Measurements from ENCODE around the gene PSMD2.

The PSMD2 gene

GRCh38 chr3:184282941-184283340 is 16.1 kb upstream of the PSMD2 start:
- DNase-seq (ENCODE audit: low read depth in 2 of 2) = no peak

DNA sequence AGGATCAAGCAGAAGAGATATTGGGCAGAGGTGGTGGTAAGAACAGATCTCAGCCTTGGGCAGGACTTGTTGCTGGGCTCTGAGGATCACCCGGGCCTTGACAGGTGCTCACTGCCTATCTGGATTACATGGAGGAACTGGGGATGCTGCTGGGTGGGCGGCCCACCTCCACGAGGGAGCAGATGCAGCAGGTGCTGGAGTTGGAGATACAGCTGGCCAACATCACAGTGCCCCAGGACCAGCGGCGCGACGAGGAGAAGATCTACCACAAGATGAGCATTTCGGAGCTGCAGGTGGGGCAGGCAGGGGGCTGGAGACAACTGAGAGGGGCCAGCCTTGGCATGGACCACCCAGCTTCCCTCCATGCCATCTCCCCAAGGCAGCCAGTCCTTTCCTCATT is 15.4 kb upstream of the PSMD2 start:
- DNase-seq (ENCODE audit: low read depth in 2 of 2) = no peak

DNA sequence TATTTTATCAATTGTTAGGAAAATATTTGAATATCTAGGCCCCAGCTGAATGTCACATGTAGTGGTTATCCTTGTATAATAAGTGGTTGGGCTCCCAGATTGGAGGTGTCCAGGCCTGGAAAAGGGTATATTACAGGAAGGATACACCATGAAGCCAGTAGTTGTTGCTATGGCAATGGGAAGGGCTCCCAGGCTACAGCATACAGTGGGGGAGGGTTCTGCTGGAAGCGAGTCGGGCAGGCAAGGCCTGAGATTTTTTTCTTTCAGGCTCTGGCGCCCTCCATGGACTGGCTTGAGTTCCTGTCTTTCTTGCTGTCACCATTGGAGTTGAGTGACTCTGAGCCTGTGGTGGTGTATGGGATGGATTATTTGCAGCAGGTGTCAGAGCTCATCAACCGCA is 14.3 kb upstream of the PSMD2 start:
- no peak for DNase-seq (ENCODE audit: low read depth in 2 of 2)

- peak; percentile 22 to 24 for DNase-seq (ENCODE audit: low read depth in 2 of 2)
These were observed 9.6 kb upstream of the PSMD2 start for GRCh38 chr3:184289426-184289938.

GRCh38 chr3:184290331-184290730 is 8.7 kb upstream of the PSMD2 start:
- DNase-seq (ENCODE audit: low read depth in 2 of 2) = no peak

GRCh38 chr3:184291044-184291737 is 7.8 kb upstream of the PSMD2 start:
- no peak for DNase-seq (ENCODE audit: low read depth in 2 of 2)

DNA sequence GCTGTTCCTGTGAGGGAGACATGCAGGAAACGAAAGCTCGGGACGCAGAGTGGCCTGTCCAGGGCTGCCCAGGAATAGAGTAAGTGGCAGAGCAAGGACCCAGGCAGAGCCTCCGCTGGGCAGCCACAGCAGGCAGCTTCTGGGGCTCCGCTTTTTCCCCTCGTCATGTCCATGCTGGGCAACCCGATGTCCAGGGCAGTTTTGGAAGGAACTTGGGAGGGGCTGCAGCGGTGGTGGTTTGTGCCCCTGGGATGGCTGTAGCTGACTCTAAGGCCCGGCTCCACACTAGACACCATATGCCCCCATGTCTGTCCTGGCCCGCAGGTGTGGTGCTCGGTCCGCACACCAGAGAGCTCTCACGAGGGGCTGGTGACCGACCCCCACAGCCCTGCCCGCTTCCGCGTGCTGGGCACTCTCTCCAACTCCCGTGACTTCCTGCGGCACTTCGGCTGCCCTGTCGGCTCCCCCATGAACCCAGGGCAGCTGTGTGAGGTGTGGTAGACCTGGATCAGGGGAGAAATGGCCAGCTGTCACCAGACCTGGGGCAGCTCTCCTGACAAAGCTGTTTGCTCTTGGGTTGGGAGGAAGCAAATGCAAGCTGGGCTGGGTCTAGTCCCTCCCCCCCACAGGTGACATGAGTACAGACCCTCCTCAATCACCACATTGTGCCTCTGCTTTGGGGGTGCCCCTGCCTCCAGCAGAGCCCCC is 7.1 kb upstream of the PSMD2 start:
- no peak for DNase-seq (ENCODE audit: low read depth in 2 of 2)

DNA sequence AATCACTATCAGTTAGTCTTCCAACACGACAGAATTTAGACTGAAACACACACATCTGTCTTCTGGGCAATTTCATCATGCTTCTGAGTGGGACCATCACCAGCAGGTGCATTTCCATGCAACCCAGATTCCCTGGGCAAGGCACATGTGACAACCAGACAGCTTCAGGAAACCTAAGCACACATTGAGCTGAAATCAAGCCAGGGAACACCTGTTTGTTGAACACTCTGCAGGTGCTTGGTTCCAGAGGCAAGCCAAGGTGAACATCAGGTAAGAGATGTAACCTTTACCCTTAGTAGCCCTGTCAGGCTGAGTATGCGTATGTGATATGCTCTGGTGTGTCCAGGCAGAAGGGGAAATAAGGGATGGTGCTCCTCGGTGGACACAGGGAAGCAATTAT is 3.3 kb upstream of the PSMD2 start:
- no peak for DNase-seq (ENCODE audit: low read depth in 2 of 2)

GRCh38 chr3:184296616-184297015 is 2.4 kb upstream of the PSMD2 start:
- no peak for DNase-seq (ENCODE audit: low read depth in 2 of 2)

- no peak for DNase-seq (ENCODE audit: low read depth in 2 of 2)
These were observed 692 bp downstream of the PSMD2 start for GRCh38 chr3:184299488-184300377.

DNA sequence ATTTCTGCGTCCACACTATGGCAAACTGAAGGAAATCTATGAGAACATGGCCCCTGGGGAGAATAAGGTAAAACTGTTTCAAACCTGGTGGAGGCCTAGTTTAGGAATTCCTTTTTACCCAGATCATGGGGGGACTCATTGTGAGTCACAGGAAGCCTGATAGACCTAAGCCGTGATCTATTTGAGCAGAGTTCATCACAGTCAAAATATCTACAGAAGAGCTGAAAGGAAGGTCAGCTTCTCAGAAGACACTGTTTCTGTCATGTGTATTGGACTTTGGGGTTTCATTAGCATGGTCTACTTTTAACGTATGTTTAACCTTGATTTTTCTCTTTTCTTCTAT is 1.3 kb downstream of the PSMD2 start:
- no peak for DNase-seq (ENCODE audit: low read depth in 2 of 2)

DNA sequence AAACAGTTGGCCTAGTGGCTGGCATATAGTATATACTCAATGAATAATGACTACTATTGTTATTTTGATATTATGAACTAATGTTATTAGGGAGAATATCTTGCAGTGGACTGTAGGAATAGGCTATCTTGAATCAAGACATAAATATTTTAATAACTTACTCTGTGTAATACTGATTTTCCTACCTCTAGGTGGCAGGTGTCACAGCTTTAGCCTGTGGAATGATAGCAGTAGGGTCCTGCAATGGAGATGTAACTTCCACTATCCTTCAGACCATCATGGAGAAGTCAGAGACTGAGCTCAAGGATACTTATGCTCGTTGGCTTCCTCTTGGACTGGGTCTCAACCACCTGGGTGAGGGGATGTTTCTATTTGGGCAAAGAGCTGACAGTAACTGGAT is 6.5 kb downstream of the PSMD2 start:
- no peak for DNase-seq (ENCODE audit: low read depth in 2 of 2)

- DNase-seq (ENCODE audit: low read depth in 2 of 2) = no peak
These were observed 7.4 kb downstream of the PSMD2 start for GRCh38 chr3:184306341-184306972.

DNA sequence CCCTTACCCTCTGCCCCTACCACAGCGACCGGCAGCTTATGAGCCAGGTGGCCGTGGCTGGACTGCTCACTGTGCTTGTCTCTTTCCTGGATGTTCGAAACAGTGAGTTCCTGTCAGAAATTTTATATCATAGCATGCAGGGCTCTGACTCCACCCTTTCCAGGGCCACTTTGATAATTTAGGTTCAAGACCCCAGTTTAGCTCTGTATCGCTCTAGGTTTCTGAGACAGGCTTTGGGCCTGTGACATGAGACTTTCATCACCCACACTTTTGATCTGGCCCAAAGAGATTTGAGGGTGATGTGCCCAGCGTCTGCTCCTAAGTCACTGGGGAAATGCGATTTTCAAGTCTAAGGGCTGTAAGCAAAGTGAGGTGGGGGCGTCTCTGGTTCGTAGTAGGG is 8.9 kb downstream of the PSMD2 start:
- DNase-seq (ENCODE audit: low read depth in 2 of 2) = no peak

DNA sequence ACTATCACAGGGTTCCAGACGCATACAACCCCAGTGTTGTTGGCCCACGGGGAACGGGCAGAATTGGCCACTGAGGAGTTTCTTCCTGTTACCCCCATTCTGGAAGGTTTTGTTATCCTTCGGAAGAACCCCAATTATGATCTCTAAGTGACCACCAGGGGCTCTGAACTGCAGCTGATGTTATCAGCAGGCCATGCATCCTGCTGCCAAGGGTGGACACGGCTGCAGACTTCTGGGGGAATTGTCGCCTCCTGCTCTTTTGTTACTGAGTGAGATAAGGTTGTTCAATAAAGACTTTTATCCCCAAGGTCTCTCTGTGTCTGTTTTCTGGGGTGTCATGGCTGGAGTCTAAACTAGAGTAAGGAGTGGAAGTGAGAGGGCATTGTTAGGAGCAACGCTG is 9.7 kb downstream of the PSMD2 start:
- DNase-seq (ENCODE audit: low read depth in 2 of 2) = no peak

DNA sequence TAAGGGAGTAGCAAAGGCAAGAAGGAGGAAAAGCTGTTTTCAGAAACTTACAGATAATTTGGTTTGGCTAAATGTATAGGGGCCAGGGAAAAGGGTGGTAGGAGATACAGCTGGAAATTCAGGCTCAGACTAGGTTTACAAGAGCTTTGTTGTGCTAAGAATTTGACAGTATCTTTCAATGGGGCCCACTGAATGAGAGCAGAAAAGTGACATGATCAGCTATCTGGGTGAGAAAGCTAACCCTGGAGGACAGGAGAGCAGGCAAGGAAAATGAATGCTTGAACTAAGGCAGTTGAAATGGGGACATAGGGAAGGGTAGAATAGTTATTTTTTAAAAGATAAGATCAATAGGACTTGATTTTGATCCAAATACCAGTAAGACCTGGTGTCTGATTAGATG is 12.6 kb downstream of the PSMD2 start:
- no peak for DNase-seq (ENCODE audit: low read depth in 2 of 2)

- DNase-seq (ENCODE audit: low read depth in 2 of 2) = peak; percentile 80 to 86
These were observed 15.3 kb downstream of the PSMD2 start, which contains the start of gene EIF4G1 for GRCh38 chr3:184314363-184314699. TSS of gene EIF4G1 (plus strand) at chr3:184314606. CDS start at chr3:184315797, 1,191 bp downstream.

- DNase-seq (ENCODE audit: low read depth in 2 of 2) = peak in 1 of 2 donors; percentile 51
These were observed 15.9 kb downstream of the PSMD2 start for GRCh38 chr3:184314700-184315542.

DNA sequence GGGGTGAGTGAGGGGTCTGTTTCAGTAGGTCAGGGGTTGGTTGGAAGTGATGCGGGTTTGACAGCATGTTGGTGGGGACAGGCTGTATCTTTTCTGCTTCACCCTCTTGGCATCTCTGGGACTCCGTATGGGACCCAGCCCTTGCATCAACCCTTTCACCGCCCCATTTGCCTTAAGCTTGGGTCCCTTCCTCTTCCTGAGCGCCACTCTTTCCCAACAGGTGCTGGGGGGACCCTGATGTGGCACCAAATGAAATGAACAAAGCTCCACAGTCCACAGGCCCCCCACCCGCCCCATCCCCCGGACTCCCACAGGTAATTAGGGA is 16.5 kb downstream of the PSMD2 start:
- DNase-seq (ENCODE audit: low read depth in 2 of 2) = no peak

- DNase-seq (ENCODE audit: low read depth in 2 of 2) = no peak
These were observed 17.0 kb downstream of the PSMD2 start for GRCh38 chr3:184315871-184316661.

All from stimulated activated CD8-positive, alpha-beta memory T cell treated with anti-CD3 and anti-CD28 coated beads, Interleukin-15, amount 100 ng/mL, for 4 hours (primary cell).